Liver (tissue), 9 donors: ENCODE measurements around the gene PPP1R12C. TPM values are rescaled to one million over a fixed set of nuclear protein-coding genes. Genes with fewer than 3 reads are reported as not detected.

Source experiments
- DNase-seq: peaks from one replicate; pipeline ENCODE4 v3.0.0-alpha.2; 2017; ENCODE audit warnings: low spot score
- H3K27ac ChIP-seq, 2 donors: one replicate each; pipeline ENCODE4 v1.7.0; 2013; ENCODE audit warnings: inconsistent platforms in 2 of 2, low read length in 2 of 2, control low read depth in 1 of 2, low read depth in 1 of 2, mild to moderate bottlenecking in 1 of 2
- H3K27me3 ChIP-seq, 4 donors: one replicate each; pipeline versions ENCODE4 v1.6.1 to v1.7.0; 2013; ENCODE audit warnings: low read length in 3 of 4, inconsistent platforms in 1 of 4, mild to moderate bottlenecking in 1 of 4, moderate library complexity in 1 of 4; ENCODE audit not compliant: control insufficient read depth in 4 of 4, insufficient read depth in 4 of 4
- H3K36me3 ChIP-seq, 4 donors: one replicate each; pipeline versions ENCODE4 v1.6.1 to v1.7.0; 2013; ENCODE audit warnings: low read length in 3 of 4, mild to moderate bottlenecking in 3 of 4, low read depth in 1 of 4, moderate library complexity in 1 of 4; ENCODE audit not compliant: control insufficient read depth in 4 of 4, insufficient read depth in 3 of 4
- H3K4me1 ChIP-seq, 4 donors: one replicate each; pipeline versions ENCODE4 v1.6.1 to v1.7.0; 2013; ENCODE audit warnings: low read length in 3 of 4, mild to moderate bottlenecking in 3 of 4, moderate library complexity in 1 of 4; ENCODE audit not compliant: control insufficient read depth in 4 of 4, insufficient read depth in 4 of 4
- H3K4me3 ChIP-seq, 3 donors: one replicate each; pipeline versions ENCODE4 v1.6.1 to v1.7.0; 2013; ENCODE audit warnings: low read length in 3 of 3, control low read depth in 1 of 3, low read depth in 1 of 3, mild to moderate bottlenecking in 1 of 3
- H3K9ac ChIP-seq, 2 donors: one replicate each; pipeline ENCODE4 v1.7.0; 2013; ENCODE audit warnings: low read length in 2 of 2, mild to moderate bottlenecking in 2 of 2, moderate library complexity in 2 of 2, control low read depth in 1 of 2, low read depth in 1 of 2
- H3K9me3 ChIP-seq, 4 donors: one replicate each; pipeline versions ENCODE4 v1.6.1 to v1.7.0; 2013; ENCODE audit warnings: low read length in 3 of 4; ENCODE audit not compliant: control insufficient read depth in 4 of 4
- EGR1 ChIP-seq, 2 donors: IDR thresholded peaks; 2 replicates each; pipeline ENCODE4 v1.6.1; 2016 to 2018; ENCODE audit warnings: antibody characterized with exemption in 2 of 2, low read depth in 2 of 2
- FOXA1 ChIP-seq: IDR thresholded peaks from 2 replicates; pipeline ENCODE4 v1.6.1; 2016; ENCODE audit warnings: antibody characterized with exemption
- FOXA2 ChIP-seq: IDR thresholded peaks from 2 replicates; pipeline ENCODE4 v1.6.1; 2016; ENCODE audit warnings: antibody characterized with exemption
- GABPA ChIP-seq, 2 donors: IDR thresholded peaks in 1 of 2; conservative IDR thresholded peaks in 1 of 2; 2 replicates each; pipeline ENCODE4 v1.6.1; 2016; ENCODE audit warnings: antibody characterized with exemption in 2 of 2, mild to moderate bottlenecking in 1 of 2, moderate library complexity in 1 of 2
- HNF4A ChIP-seq, 2 donors: conservative IDR thresholded peaks; 2 replicates each; pipeline ENCODE4 v1.6.1; 2016; ENCODE audit warnings: antibody characterized with exemption in 2 of 2, mild to moderate bottlenecking in 2 of 2
- HNF4G ChIP-seq: IDR thresholded peaks from 2 replicates; pipeline ENCODE4 v1.6.1; 2016; ENCODE audit warnings: antibody characterized with exemption
- JUND ChIP-seq, 2 donors: IDR thresholded peaks; 2 replicates each; pipeline ENCODE4 v1.6.1; 2016; ENCODE audit warnings: antibody characterized with exemption in 2 of 2
- NR2F2 ChIP-seq: IDR thresholded peaks from 2 replicates; pipeline ENCODE4 v1.6.1; 2016; ENCODE audit warnings: antibody characterized with exemption
- RAD21 ChIP-seq, 2 donors: IDR thresholded peaks; 2 replicates each; pipeline ENCODE4 v1.6.1; 2016; ENCODE audit warnings: antibody characterized with exemption in 2 of 2, mild to moderate bottlenecking in 2 of 2
- RXRA ChIP-seq, 2 donors: IDR thresholded peaks; 2 replicates each; pipeline ENCODE4 v1.6.1; 2017 to 2018; ENCODE audit warnings: antibody characterized with exemption in 2 of 2, mild to moderate bottlenecking in 1 of 2
- SP1 ChIP-seq: IDR thresholded peaks from 2 replicates; pipeline ENCODE4 v1.6.1; 2018; ENCODE audit warnings: antibody characterized with exemption, mild to moderate bottlenecking
- TAF1 ChIP-seq: conservative IDR thresholded peaks from 2 replicates; pipeline ENCODE4 v1.6.1; 2016; ENCODE audit warnings: antibody characterized with exemption, mild to moderate bottlenecking
- YY1 ChIP-seq: IDR thresholded peaks from 2 replicates; pipeline ENCODE4 v1.6.1; 2016; ENCODE audit warnings: antibody characterized with exemption, mild to moderate bottlenecking
- WGBS: extraction: QIAGEN DNeasy Blood & Tissue Kit; methylation state at CpG from one replicate; pipeline ENCODE4 v1.1.7; 2013; 5-methylcytosine and 5-hydroxymethylcytosine counted together
- polyA plus RNA-seq, 2 donors: library from polyadenylated mRNA; stranded (reverse) in 1 of 2; unstranded in 1 of 2; fragments of 200-250 nt in 1 of 2; fragments of >200 nt in 1 of 2; fragmentation: Nextera tagmentation in 1 of 2; extraction: Ambion mirVana in 1 of 2; gene quantifications; one replicate each; pipeline versions ENCODE4 v1.2.1 to v1.2.3, GENCODE V29; 2013 to 2015
- total RNA-seq, 2 donors: library from RNA; depleted of rRNA; stranded (reverse); fragments of >200 nt; gene quantifications; one replicate each; pipeline ENCODE4 v1.2.3, GENCODE V29; 2014
- TF ChIP-seq, protein P1 (sequence below): IDR thresholded peaks from 2 replicates; pipeline ENCODE4 v1.6.1; 2016; ENCODE audit warnings: antibody characterized with exemption
- TF ChIP-seq, protein P2 (sequence below): fragments of 150-350 bp; IDR thresholded peaks from 2 replicates; pipeline ENCODE4 v1.5.1; 2017; ENCODE audit warnings: improper control_type of control experiment, low read depth, low read length; ENCODE audit not compliant: missing input control
- TF ChIP-seq, protein P3 (sequence below): IDR thresholded peaks from 2 replicates; pipeline ENCODE4 v1.6.1; 2016; ENCODE audit warnings: antibody characterized with exemption
- TF ChIP-seq, protein P4 (sequence below): IDR thresholded peaks from 2 replicates; pipeline ENCODE4 v1.6.1; 2016; ENCODE audit warnings: antibody characterized with exemption
- TF ChIP-seq, protein P5 (sequence below): IDR thresholded peaks from 2 replicates; pipeline ENCODE4 v1.6.1; 2016; ENCODE audit warnings: antibody characterized with exemption, mild to moderate bottlenecking
- donor health status: healthy.
- donor health status: healthy.
- donor health status: healthy.
- donor health status: healthy.
- donor health status: healthy.

Gene PPP1R12C
- total and polyA plus RNA-seq, 4 donors = 7.4 to 35.8 (median 24.9) TPM

DNA sequence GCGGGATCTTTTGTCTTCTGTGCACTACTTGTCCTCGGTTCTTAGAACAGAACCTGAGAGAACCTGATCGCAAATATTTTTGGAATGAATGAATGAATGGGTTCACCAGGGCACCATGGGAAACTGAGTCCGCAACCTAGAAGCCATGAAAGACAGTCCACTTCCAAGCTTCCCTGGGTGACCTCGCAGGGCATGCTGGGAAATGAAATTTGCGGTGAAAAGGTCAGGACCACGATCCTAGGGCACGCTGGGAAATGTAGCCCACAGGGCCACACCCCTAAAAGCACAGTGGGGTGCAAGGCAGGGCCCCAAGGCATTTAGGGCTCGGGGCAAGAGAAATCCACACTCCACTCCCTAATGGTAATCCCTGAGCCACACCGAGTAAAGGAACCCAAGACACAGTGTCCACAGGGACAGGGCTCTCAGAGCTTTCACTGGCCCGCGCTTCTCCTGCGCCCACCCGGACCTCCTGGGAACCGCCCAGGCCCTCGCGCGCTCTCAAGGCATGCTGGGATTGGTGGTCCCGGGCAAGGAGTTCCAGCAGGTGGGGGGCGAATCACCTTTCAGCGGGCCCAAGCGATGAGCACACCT lies 1.1 kb upstream of the PPP1R12C start (continued):
- TF ChIP-seq, protein P1, sequence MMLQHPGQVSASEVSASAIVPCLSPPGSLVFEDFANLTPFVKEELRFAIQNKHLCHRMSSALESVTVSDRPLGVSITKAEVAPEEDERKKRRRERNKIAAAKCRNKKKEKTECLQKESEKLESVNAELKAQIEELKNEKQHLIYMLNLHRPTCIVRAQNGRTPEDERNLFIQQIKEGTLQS = no peak

DNA sequence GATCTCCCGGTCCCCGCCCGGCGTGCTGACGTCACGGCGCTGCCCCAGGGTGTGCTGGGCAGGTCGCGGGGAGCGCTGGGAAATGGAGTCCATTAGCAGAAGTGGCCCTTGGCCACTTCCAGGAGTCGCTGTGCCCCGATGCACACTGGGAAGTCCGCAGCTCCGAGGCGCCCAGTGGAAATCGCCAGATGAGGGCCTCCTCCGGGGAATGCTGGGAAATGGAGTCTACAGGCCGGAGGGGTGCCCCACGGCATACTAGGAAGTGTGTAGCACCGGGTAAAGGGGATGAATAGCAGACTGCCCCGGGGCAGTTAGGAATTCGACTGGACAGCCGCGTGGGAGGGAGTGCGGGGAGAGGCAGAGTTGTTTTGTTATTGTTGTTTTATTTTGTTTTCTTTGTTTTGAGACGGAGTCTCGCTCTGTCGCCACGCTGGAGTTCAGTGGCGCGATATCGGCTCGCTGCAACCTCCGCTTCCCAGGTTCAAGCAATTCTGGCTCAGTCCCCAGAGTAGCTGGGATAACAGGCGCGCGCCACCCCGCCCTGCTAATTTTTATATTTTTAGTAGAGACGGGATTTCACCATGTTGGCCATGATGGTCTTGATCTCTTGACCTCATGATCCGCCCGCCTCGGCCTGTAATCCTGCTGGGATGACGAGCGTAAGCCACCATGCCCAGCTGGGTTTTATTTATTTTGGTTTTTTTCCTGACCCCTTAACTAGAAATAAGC lies 390 bp upstream of the PPP1R12C start:
- peak overlapping the region; percentile 68 to 70 for H3K27ac ChIP-seq
- H3K27me3 ChIP-seq = no peaks in the 10 kb centered on the region

More for the DNA sequence above, 390 bp upstream of the PPP1R12C start:
- peak; percentile 97 for DNase-seq
- peaks cover 6 to 36% (median 26%) of the 10 kb centered on the region in 4 donors for H3K4me1 ChIP-seq
- H3K9me3 ChIP-seq = no peaks in the 10 kb centered on the region
- peak overlapping the region; percentile 65 to 88 (median 66) for H3K4me3 ChIP-seq
- H3K36me3 ChIP-seq = no peaks in the 10 kb centered on the region
- under 1% methylated on average over 44 of the region's 44 CpGs for WGBS
- TF ChIP-seq, protein P2, sequence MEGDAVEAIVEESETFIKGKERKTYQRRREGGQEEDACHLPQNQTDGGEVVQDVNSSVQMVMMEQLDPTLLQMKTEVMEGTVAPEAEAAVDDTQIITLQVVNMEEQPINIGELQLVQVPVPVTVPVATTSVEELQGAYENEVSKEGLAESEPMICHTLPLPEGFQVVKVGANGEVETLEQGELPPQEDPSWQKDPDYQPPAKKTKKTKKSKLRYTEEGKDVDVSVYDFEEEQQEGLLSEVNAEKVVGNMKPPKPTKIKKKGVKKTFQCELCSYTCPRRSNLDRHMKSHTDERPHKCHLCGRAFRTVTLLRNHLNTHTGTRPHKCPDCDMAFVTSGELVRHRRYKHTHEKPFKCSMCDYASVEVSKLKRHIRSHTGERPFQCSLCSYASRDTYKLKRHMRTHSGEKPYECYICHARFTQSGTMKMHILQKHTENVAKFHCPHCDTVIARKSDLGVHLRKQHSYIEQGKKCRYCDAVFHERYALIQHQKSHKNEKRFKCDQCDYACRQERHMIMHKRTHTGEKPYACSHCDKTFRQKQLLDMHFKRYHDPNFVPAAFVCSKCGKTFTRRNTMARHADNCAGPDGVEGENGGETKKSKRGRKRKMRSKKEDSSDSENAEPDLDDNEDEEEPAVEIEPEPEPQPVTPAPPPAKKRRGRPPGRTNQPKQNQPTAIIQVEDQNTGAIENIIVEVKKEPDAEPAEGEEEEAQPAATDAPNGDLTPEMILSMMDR = no peak
- peak; percentile 39 for TF ChIP-seq TAF1
- no peak for TF ChIP-seq JUND (IDR thresholded peaks at IDR 0.05)
- TF ChIP-seq YY1 = peak; percentile 96
- TF ChIP-seq NR2F2 = peak; percentile 71
- TF ChIP-seq FOXA1 = no peak
- peak; percentile 40 to 54 for TF ChIP-seq HNF4A (conservative IDR thresholded peaks at IDR 0.05)
- TF ChIP-seq, protein P3, sequence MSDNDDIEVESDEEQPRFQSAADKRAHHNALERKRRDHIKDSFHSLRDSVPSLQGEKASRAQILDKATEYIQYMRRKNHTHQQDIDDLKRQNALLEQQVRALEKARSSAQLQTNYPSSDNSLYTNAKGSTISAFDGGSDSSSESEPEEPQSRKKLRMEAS = peak; percentile 67
- TF ChIP-seq RXRA (IDR thresholded peaks at IDR 0.05) = peak; percentile 38 to 57
- TF ChIP-seq SP1 = peak; percentile 87
- TF ChIP-seq, protein P4, sequence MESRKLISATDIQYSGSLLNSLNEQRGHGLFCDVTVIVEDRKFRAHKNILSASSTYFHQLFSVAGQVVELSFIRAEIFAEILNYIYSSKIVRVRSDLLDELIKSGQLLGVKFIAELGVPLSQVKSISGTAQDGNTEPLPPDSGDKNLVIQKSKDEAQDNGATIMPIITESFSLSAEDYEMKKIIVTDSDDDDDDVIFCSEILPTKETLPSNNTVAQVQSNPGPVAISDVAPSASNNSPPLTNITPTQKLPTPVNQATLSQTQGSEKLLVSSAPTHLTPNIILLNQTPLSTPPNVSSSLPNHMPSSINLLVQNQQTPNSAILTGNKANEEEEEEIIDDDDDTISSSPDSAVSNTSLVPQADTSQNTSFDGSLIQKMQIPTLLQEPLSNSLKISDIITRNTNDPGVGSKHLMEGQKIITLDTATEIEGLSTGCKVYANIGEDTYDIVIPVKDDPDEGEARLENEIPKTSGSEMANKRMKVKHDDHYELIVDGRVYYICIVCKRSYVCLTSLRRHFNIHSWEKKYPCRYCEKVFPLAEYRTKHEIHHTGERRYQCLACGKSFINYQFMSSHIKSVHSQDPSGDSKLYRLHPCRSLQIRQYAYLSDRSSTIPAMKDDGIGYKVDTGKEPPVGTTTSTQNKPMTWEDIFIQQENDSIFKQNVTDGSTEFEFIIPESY = peak; percentile 92
- peak; percentile 18 to 33 for TF ChIP-seq RAD21 (IDR thresholded peaks at IDR 0.05)
- no peak for TF ChIP-seq HNF4G
- TF ChIP-seq, protein P1 = no peak
- no peak for TF ChIP-seq FOXA2
- peak; percentile 42 to 89 for TF ChIP-seq GABPA (IDR thresholded peaks at IDR 0.05 in 1 of 2, conservative IDR thresholded peaks at IDR 0.05 in 1 of 2)
- TF ChIP-seq, protein P5, sequence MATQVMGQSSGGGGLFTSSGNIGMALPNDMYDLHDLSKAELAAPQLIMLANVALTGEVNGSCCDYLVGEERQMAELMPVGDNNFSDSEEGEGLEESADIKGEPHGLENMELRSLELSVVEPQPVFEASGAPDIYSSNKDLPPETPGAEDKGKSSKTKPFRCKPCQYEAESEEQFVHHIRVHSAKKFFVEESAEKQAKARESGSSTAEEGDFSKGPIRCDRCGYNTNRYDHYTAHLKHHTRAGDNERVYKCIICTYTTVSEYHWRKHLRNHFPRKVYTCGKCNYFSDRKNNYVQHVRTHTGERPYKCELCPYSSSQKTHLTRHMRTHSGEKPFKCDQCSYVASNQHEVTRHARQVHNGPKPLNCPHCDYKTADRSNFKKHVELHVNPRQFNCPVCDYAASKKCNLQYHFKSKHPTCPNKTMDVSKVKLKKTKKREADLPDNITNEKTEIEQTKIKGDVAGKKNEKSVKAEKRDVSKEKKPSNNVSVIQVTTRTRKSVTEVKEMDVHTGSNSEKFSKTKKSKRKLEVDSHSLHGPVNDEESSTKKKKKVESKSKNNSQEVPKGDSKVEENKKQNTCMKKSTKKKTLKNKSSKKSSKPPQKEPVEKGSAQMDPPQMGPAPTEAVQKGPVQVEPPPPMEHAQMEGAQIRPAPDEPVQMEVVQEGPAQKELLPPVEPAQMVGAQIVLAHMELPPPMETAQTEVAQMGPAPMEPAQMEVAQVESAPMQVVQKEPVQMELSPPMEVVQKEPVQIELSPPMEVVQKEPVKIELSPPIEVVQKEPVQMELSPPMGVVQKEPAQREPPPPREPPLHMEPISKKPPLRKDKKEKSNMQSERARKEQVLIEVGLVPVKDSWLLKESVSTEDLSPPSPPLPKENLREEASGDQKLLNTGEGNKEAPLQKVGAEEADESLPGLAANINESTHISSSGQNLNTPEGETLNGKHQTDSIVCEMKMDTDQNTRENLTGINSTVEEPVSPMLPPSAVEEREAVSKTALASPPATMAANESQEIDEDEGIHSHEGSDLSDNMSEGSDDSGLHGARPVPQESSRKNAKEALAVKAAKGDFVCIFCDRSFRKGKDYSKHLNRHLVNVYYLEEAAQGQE = peak; percentile 75
- TF ChIP-seq EGR1 (IDR thresholded peaks at IDR 0.05; ENCODE audit: low read depth in 2 of 2) = peak in 1 of 2 donors; percentile 59
- no peak overlapping the region for H3K9ac ChIP-seq
